Right lobe of liver (tissue), 6 donors: ENCODE measurements around the gene NFKB1. TPM values are rescaled to one million over a fixed set of nuclear protein-coding genes. Genes with fewer than 3 reads are reported as not detected.
A peak's percentile ranks its signal among the peaks of the same experiment; 100 is the strongest.

Experiments
- ATAC-seq, 4 donors: fragments of 200-7000 bp; cut with Tn5 transposase; one replicate each; pipeline ENCODE4 v1.9.1; 2020; ENCODE audit warnings: mild to moderate bottlenecking in 4 of 4, moderate library complexity in 4 of 4
- DNase-seq, 3 donors: peaks; one replicate each; pipeline ENCODE4 v3.0.0-alpha.2; 2020
- H3K27ac ChIP-seq, 3 donors: fragments of 200-600 bp; one replicate each; pipeline ENCODE4 v1.8.0; 2022
- H3K27me3 ChIP-seq, 2 donors: fragments of 200-600 bp; one replicate each; pipeline ENCODE4 v1.8.0; 2022
- H3K36me3 ChIP-seq, 4 donors: fragments of 200-600 bp; sonication (generic) in 1 of 4; one replicate each; pipeline versions ENCODE4 v1.5.1 to v1.8.0; 2017 to 2022; ENCODE audit warnings: control low read depth in 1 of 4
- H3K4me1 ChIP-seq, 4 donors: fragments of 200-600 bp; sonication (generic) in 1 of 4; one replicate each; pipeline versions ENCODE4 v1.5.1 to v1.8.0; 2017 to 2022; ENCODE audit warnings: control low read depth in 1 of 4
- H3K4me3 ChIP-seq, 3 donors: fragments of 200-600 bp; one replicate each; pipeline ENCODE4 v1.8.0; 2022
- H3K9me3 ChIP-seq, 4 donors: fragments of 200-600 bp; sonication (generic) in 1 of 4; one replicate each; pipeline versions ENCODE4 v1.5.1 to v1.8.0; 2017 to 2022; ENCODE audit warnings: control low read depth in 1 of 4
- CTCF ChIP-seq, 4 donors: fragments of 200-600 bp in 3 of 4; fragments of 450-650 bp in 1 of 4; IDR thresholded peaks; one replicate each; pipeline versions ENCODE4 v1.5.1 to v1.8.0; 2016 to 2022; ENCODE audit warnings: antibody characterized with exemption in 4 of 4, mild to moderate bottlenecking in 2 of 4
- POLR2A ChIP-seq: fragments of 450-650 bp; IDR thresholded peaks from one replicate; pipeline ENCODE4 v1.6.1; 2017; ENCODE audit warnings: antibody characterized with exemption, mild to moderate bottlenecking
- WGBS: methylation state at CpG from one replicate; pipeline ENCODE4 v1.1.6; 2018; ENCODE audit warnings: low coverage, low lambda C conversion rate; ENCODE audit not compliant: insufficient coverage; ENCODE audit errors: missing lambda C conversion rate; 5-methylcytosine and 5-hydroxymethylcytosine counted together
- intact Hi-C, 2 donors: fragments of 100-400 bp; cut with DNase I; formaldehyde crosslinking; loops; one replicate each; pipeline versions ENCODE4 v1.11.2 to v1.14.1; 2022
- total RNA-seq, 6 experiments: library from RNA; depleted of rRNA in 2 of 6; stranded (reverse); fragments of >200 nt in 2 of 6; fragmentation: NEBNext Ultra II Directional in 3 of 6; extraction: Animal tissue kit (Norgen Biotek cat#: 25700) in 3 of 6; gene quantifications; one replicate each; pipeline versions ENCODE4 v1.1.0 to v1.2.4, GENCODE V29; 2016 to 2023
- donor health status: DM: no; HTN: yes; CAD: no.
- donor health status: DM: no; HTN: no; CAD: no.
- donor health status: DM: no; HTN: no; CAD: no.
- donor health status: DM: no; HTN: yes; CAD: no.
- donor health status: DM: no; HTN: yes; CAD: no.

Gene NFKB1
- total RNA-seq, 6 experiments from 2014 or later, result 13.8 to 48.6 (median 17.5) TPM

- TF ChIP-seq POLR2A (no peak), CTCF (IDR thresholded peaks at IDR 0.05) (peak in 1 of 4 donors; percentile 7)
- whole genome bisulfite sequencing, result no CpG with 5 or more reads among the region's 44 CpGs
- H3K27me3 ChIP-seq, result no peaks in the 10 kb centered on the region
- H3K9me3 ChIP-seq, result no peaks in the 10 kb centered on the region
- peak; percentile 24 to 69 (median 64) for ATAC-seq
- DNase-seq, result no peak
- no peaks in the 10 kb centered on the region for H3K36me3 ChIP-seq
- H3K4me1 ChIP-seq, result peaks cover 0 to 32% (median 14%) of the 10 kb centered on the region in 4 donors
- H3K4me3 ChIP-seq, result peak overlapping the region; percentile 61 to 83 (median 78)
- intact Hi-C loops, result no loop called here
- peak overlapping the region; percentile 97 to 98 (median 98) for H3K27ac ChIP-seq
Observed at GRCh38 chr4:102501447-102501696, 213 bp downstream of the NFKB1 start.

- peaks cover 0 to 32% (median 14%) of the 10 kb centered on the region in 4 donors for H3K4me1 ChIP-seq
- 17% methylated on average over 1 of the region's 1 CpG for WGBS
Observed at GRCh38 chr4:102502543-102502818, 1.3 kb downstream of the NFKB1 start.

GRCh38 chr4:102503301-102503746 lies 2.2 kb downstream of the NFKB1 start:
- H3K27ac ChIP-seq, result peak overlapping the region in 2 of 3 donors; percentile 97 to 98
- H3K27me3 ChIP-seq, result no peaks in the 10 kb centered on the region
- peaks cover 0 to 32% (median 14%) of the 10 kb centered on the region in 4 donors for H3K4me1 ChIP-seq
- TF ChIP-seq POLR2A (no peak), CTCF (IDR thresholded peaks at IDR 0.05) (no peak)
- H3K36me3 ChIP-seq, result no peaks in the 10 kb centered on the region
- no peak for ATAC-seq
- WGBS, result 4% methylated on average over 3 of the region's 3 CpGs
- intact Hi-C loops, result no loop called here
- peak overlapping the region; percentile 61 to 83 (median 78) for H3K4me3 ChIP-seq
- H3K9me3 ChIP-seq, result no peaks in the 10 kb centered on the region
- DNase-seq, result no peak

More at GRCh38 chr4:102502543-102502818, 1.3 kb downstream of the NFKB1 start:
- no peak for ATAC-seq
- Histone ChIP-seq H3K4me3 (peak overlapping the region; percentile 61 to 83 (median 78)), H3K27me3 (no peaks in the 10 kb centered on the region), H3K9me3 (no peaks in the 10 kb centered on the region), H3K27ac (peak overlapping the region; percentile 97 to 98 (median 98)), H3K36me3 (no peaks in the 10 kb centered on the region)
- intact Hi-C loops, result no loop called here
- no peak for TF ChIP-seq POLR2A
- DNase-seq, result no peak

- 35% methylated on average over 5 of the region's 5 CpGs for WGBS
- TF ChIP-seq CTCF (IDR thresholded peaks at IDR 0.05) (no peak), POLR2A (no peak)
- Histone ChIP-seq H3K27ac (peak overlapping the region in 1 of 3 donors; percentile 98), H3K9me3 (no peaks in the 10 kb centered on the region), H3K27me3 (no peaks in the 10 kb centered on the region), H3K4me3 (peak overlapping the region in 2 of 3 donors; percentile 61 to 83), H3K4me1 (peaks cover 0 to 35% (median 14%) of the 10 kb centered on the region in 4 donors), H3K36me3 (no peaks in the 10 kb centered on the region)
- intact Hi-C loops, result no loop called here
- ATAC-seq (no peak), DNase-seq (no peak)
Observed at GRCh38 chr4:102503831-102504786, 3.0 kb downstream of the NFKB1 start.

- Histone ChIP-seq H3K4me3 (no peak overlapping the region), H3K27ac (no peak overlapping the region), H3K4me1 (peaks cover 0 to 38% (median 14%) of the 10 kb centered on the region in 4 donors), H3K9me3 (no peaks in the 10 kb centered on the region), H3K36me3 (no peaks in the 10 kb centered on the region), H3K27me3 (no peaks in the 10 kb centered on the region)
- DNase-seq, result no peak
- 15% methylated on average over 1 of the region's 1 CpG for WGBS
- ATAC-seq, result no peak
- intact Hi-C loops, result no loop called here
- TF ChIP-seq CTCF (IDR thresholded peaks at IDR 0.05) (no peak), POLR2A (no peak)
Observed at GRCh38 chr4:102504941-102505340, 3.8 kb downstream of the NFKB1 start.
